ENCODE measurements around the gene APOL2. TPM values are rescaled to one million over a fixed set of nuclear protein-coding genes. Genes with fewer than 3 reads are reported as not detected.

APOL2 gene
- total RNA-seq, 2 donors from 2014 or later: 2.1 to 7.9 TPM

GRCh38 chr22:36281781-36282327, 42.5 kb upstream of the APOL2 start:
- peaks cover 69% of the 10 kb centered on the region for H3K36me3 ChIP-seq (ENCODE audit: control insufficient read depth, insufficient read depth, low read length)
- no peak overlapping the region for H3K4me3 ChIP-seq (ENCODE audit: low read length)
- Mint-ChIP-seq H3K4me1 (peaks cover 4% of the 10 kb centered on the region), H3K27me3 (ENCODE audit: insufficient read depth) (no peaks in the 10 kb centered on the region), H3K36me3 (ENCODE audit: low read depth) (peaks cover 64% of the 10 kb centered on the region), H3K4me3 (no peak overlapping the region), H3K27ac (no peak overlapping the region), H3K9me3 (no peaks in the 10 kb centered on the region)
- no peaks in the 10 kb centered on the region for H3K27me3 ChIP-seq (ENCODE audit: control insufficient read depth, insufficient read depth, low read length, poor library complexity, severe bottlenecking)
- TF ChIP-seq CTCF (conservative IDR thresholded peaks at IDR 0.05): no peak
- 94 to 100% methylated on average over 7 to 14 of the region's 14 CpGs for WGBS, 2 experiments (ENCODE audit: insufficient coverage in 1 of 2, insufficient read length in 1 of 2)
- no peak for DNase-seq
- no peak overlapping the region for H3K9ac ChIP-seq (ENCODE audit: extremely low read depth, low read length, poor library complexity, severe bottlenecking)
- H3K9me3 ChIP-seq (ENCODE audit: control insufficient read depth, low read length): no peaks in the 10 kb centered on the region
- H3K27ac ChIP-seq (ENCODE audit: low read depth, low read length): no peak overlapping the region
- H3K4me1 ChIP-seq (ENCODE audit: control insufficient read depth, insufficient read depth, low read length): peaks cover 3% of the 10 kb centered on the region

DNA sequence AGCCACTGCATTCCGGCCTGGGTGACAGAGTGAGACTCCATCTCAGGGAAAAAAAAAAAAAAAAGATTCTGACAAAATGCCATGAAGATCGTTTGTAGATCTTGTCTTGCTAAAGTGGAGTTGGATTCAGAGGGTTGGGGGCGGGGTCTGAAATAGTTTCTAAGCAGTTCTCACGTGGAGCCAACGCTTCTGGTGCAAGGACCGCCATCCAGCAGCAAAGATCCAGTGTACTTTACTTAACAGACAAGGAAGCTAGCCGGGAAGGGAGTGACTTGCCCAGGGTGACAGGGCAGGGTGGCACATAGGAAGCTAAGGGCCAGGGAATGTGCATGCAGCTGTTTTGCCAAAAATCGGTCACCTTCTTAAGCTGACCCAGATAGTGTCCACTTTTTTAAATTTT, 41.1 kb upstream of the APOL2 start:
- no peak overlapping the region for H3K4me3 ChIP-seq (ENCODE audit: low read length)
- WGBS, 2 experiments (ENCODE audit: insufficient coverage in 1 of 2, insufficient read length in 1 of 2): 93 to 96% methylated on average over 4 to 8 of the region's 8 CpGs
- Mint-ChIP-seq H3K4me3 (no peak overlapping the region), H3K27me3 (ENCODE audit: insufficient read depth) (no peaks in the 10 kb centered on the region), H3K4me1 (peaks cover 4% of the 10 kb centered on the region), H3K27ac (no peak overlapping the region), H3K36me3 (ENCODE audit: low read depth) (peaks cover 53% of the 10 kb centered on the region), H3K9me3 (no peaks in the 10 kb centered on the region)
- H3K9me3 ChIP-seq (ENCODE audit: control insufficient read depth, low read length): no peaks in the 10 kb centered on the region
- peaks cover 3% of the 10 kb centered on the region for H3K4me1 ChIP-seq (ENCODE audit: control insufficient read depth, insufficient read depth, low read length)
- peaks cover 56% of the 10 kb centered on the region for H3K36me3 ChIP-seq (ENCODE audit: control insufficient read depth, insufficient read depth, low read length)
- H3K27ac ChIP-seq (ENCODE audit: low read depth, low read length): no peak overlapping the region
- H3K27me3 ChIP-seq (ENCODE audit: control insufficient read depth, insufficient read depth, low read length, poor library complexity, severe bottlenecking): no peaks in the 10 kb centered on the region
- no peak for DNase-seq
- TF ChIP-seq CTCF (conservative IDR thresholded peaks at IDR 0.05): no peak
- H3K9ac ChIP-seq (ENCODE audit: extremely low read depth, low read length, poor library complexity, severe bottlenecking): no peak overlapping the region

DNA sequence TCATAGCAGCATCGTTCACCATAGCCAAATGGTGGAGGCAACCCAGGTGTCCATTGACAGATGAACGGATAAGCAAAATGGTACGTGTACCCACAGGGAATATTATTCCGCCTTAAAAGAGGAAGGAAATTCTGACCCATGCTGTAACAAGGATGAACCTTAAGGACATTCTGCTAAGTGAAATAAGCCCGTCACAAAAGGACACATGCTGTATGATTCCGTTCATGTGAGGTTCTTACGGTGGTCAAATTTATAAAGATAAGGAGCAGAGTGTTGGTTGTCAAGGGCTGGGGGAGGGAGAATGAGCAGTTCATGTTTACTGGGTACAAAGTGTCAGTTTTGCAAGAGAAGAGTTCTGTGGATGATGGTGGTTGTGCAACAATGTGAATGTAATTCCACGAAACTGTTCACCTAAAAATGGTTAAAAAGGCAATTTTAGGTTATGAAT, 39.9 kb upstream of the APOL2 start:
- Histone ChIP-seq H3K4me1 (ENCODE audit: control insufficient read depth, insufficient read depth, low read length) (peaks cover 3% of the 10 kb centered on the region), H3K9ac (ENCODE audit: extremely low read depth, low read length, poor library complexity, severe bottlenecking) (no peak overlapping the region), H3K9me3 (ENCODE audit: control insufficient read depth, low read length) (no peaks in the 10 kb centered on the region), H3K4me3 (ENCODE audit: low read length) (no peak overlapping the region), H3K27me3 (ENCODE audit: control insufficient read depth, insufficient read depth, low read length, poor library complexity, severe bottlenecking) (no peaks in the 10 kb centered on the region), H3K36me3 (ENCODE audit: control insufficient read depth, insufficient read depth, low read length) (peaks cover 45% of the 10 kb centered on the region), H3K27ac (ENCODE audit: low read depth, low read length) (no peak overlapping the region)
- H3K27ac Mint-ChIP-seq: no peak overlapping the region
- peaks cover 4% of the 10 kb centered on the region for H3K4me1 Mint-ChIP-seq
- H3K36me3 Mint-ChIP-seq (ENCODE audit: low read depth): peaks cover 42% of the 10 kb centered on the region
- no peak for DNase-seq
- TF ChIP-seq CTCF (conservative IDR thresholded peaks at IDR 0.05): no peak
- WGBS, 2 experiments (ENCODE audit: insufficient coverage in 1 of 2, insufficient read length in 1 of 2): 94 to 100% methylated on average over 7 to 8 of the region's 8 CpGs
- no peaks in the 10 kb centered on the region for H3K27me3 Mint-ChIP-seq (ENCODE audit: insufficient read depth)
- no peaks in the 10 kb centered on the region for H3K9me3 Mint-ChIP-seq
- no peak overlapping the region for H3K4me3 Mint-ChIP-seq
